Fibroblast of the aortic adventitia (primary cell): ENCODE data around the gene RAB24. TPM values are rescaled to one million over a fixed set of nuclear protein-coding genes. Genes with fewer than 3 reads are reported as not detected.

Source experiments
- DNase-seq: peaks from one replicate; pipeline ENCODE4 v3.0.0-alpha.2; 2010; ENCODE audit warnings: low read depth
- H3K4me3 ChIP-seq: 2 replicates; pipeline ENCODE4 v1.5.1; 2011; ENCODE audit warnings: low read depth, mild to moderate bottlenecking, control low read depth, low read length, moderate library complexity
- total RNA-seq: library from RNA; depleted of rRNA; stranded (reverse); fragments of >200 nt; gene quantifications from 2 replicates; pipeline ENCODE4 v1.2.3, GENCODE V29; 2012; ENCODE audit warnings: low replicate concordance
- TF ChIP-seq, protein P1 (sequence below): IDR thresholded peaks from 2 replicates; pipeline ENCODE4 v1.5.1; 2011; ENCODE audit warnings: mild to moderate bottlenecking, low read length, control low read depth, inconsistent platforms; ENCODE audit not compliant: insufficient read depth

RAB24 gene
- total RNA-seq, 1 donor, result 11.6 TPM

GRCh38 chr5:177332896-177333260 lies 29.4 kb upstream of the RAB24 start:
- TF ChIP-seq, protein P1, sequence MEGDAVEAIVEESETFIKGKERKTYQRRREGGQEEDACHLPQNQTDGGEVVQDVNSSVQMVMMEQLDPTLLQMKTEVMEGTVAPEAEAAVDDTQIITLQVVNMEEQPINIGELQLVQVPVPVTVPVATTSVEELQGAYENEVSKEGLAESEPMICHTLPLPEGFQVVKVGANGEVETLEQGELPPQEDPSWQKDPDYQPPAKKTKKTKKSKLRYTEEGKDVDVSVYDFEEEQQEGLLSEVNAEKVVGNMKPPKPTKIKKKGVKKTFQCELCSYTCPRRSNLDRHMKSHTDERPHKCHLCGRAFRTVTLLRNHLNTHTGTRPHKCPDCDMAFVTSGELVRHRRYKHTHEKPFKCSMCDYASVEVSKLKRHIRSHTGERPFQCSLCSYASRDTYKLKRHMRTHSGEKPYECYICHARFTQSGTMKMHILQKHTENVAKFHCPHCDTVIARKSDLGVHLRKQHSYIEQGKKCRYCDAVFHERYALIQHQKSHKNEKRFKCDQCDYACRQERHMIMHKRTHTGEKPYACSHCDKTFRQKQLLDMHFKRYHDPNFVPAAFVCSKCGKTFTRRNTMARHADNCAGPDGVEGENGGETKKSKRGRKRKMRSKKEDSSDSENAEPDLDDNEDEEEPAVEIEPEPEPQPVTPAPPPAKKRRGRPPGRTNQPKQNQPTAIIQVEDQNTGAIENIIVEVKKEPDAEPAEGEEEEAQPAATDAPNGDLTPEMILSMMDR, result no peak
- DNase-seq, result no peak
- H3K4me3 ChIP-seq, result no peak overlapping the region

DNA sequence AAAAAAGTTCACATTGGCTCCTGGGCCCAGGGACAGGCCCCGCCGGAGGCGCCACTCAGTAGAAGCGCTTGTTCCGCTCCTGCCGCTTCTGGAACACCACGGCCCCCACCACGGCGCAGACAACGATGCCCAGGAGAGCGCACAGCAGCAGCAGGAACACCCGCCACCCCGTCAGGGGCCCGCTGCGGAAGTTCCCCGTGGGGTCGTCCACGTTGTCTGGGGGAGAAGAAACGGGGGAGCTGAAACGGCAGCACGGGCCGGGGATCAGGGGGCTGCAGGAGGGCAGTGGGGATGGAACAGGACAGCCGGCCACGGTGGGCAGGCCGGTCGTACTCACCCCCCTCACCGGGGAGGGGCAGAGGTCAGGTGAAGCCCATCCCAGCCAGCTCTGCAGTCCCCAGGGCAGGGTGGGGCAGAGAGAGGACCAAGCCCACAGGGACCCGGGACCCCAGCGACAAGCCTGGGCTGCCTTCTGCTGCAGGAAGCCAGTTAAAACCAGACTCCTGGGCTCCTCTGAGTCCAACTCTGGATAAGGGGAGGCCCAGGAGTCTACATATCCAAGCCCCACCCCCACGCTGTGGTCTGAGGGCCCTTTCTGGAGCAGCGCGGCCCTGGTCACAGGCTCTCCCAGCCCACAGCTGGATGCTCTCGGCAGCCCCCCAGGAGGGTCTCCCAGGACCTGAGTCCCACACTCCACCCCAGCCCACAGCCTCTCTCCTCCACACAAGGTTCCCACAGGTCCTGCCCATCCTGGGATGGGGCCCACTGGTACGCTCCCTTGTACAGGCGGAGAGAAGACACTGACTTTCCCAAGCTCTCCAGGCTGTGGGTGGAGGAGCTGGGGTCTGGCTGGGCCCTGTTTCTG lies 28.7 kb upstream of the RAB24 start:
- DNase-seq, result no peak
- H3K4me3 ChIP-seq, result no peak overlapping the region
- TF ChIP-seq, protein P1, result no peak

GRCh38 chr5:177330991-177331842 lies 27.7 kb upstream of the RAB24 start:
- no peak overlapping the region for H3K4me3 ChIP-seq
- DNase-seq, result no peak
- TF ChIP-seq, protein P1, result no peak

DNA sequence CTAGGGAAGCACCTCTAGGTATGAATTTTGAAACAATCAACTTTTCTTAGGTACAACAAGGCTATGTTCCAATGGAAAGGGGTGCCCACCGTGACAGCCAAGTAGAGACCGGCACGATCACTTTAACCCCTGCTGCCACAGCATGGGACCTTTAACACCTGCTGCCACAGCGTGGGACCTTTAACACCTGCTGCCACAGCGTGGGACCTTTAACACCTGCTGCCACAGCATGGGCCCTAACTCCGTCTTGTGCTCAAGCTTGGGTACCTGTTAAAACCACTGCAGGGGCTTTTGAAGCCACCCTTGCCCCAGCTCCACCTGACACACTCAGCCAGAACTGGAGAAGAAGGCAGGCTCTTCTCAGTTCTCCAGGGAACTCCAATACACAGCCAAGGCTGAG lies 26.4 kb upstream of the RAB24 start:
- no peak for DNase-seq
- TF ChIP-seq, protein P1, result no peak
- no peak overlapping the region for H3K4me3 ChIP-seq

DNA sequence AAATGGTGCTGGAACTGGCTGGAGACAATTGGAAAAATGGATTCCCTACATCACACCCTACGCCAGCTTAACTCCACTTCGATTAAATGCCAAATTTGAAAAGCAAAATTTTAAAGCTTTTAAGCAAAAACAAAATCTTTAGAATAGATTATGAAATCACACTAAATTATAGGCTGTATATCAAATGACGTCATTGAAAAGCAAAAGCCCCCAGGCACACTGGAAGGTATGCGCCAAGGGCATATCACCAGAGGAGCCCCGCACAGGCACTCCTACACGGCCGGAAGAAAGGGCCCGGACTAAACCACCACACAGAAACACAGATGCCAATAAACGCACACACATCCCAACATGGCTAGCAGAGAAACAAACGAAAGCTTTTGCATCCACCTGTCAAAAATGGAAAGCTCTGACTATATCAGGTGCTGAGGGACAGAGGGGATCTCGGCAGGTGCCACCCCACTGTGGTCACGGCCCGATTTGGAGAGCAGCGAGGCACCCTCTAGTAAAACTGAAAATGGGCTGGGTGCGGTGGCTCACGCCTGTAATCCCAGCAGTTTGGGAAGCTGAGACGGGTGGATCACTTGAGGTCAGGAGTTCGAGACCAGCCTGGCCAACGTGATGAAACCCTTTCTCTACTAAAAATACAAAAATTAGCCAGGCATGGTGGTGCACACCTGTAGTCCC lies 25.2 kb upstream of the RAB24 start:
- no peak overlapping the region for H3K4me3 ChIP-seq
- DNase-seq, result no peak
- TF ChIP-seq, protein P1, result no peak
